Kidney tubule cell (primary cell): ENCODE results near the gene RNF114.
A peak's percentile ranks its signal among the peaks of the same experiment; 100 is the strongest.
"Not testable (repeated sequence)": the region's sequence is repeated elsewhere in the genome, so short reads cannot be mapped to it uniquely, and the experiment has no call there.

Experiments used
- DNase-seq: peaks from one replicate; pipeline ENCODE4 v3.0.0-alpha.2; 2018; ENCODE audit warnings: low spot score

The RNF114 gene, protein sequence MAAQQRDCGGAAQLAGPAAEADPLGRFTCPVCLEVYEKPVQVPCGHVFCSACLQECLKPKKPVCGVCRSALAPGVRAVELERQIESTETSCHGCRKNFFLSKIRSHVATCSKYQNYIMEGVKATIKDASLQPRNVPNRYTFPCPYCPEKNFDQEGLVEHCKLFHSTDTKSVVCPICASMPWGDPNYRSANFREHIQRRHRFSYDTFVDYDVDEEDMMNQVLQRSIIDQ

DNA sequence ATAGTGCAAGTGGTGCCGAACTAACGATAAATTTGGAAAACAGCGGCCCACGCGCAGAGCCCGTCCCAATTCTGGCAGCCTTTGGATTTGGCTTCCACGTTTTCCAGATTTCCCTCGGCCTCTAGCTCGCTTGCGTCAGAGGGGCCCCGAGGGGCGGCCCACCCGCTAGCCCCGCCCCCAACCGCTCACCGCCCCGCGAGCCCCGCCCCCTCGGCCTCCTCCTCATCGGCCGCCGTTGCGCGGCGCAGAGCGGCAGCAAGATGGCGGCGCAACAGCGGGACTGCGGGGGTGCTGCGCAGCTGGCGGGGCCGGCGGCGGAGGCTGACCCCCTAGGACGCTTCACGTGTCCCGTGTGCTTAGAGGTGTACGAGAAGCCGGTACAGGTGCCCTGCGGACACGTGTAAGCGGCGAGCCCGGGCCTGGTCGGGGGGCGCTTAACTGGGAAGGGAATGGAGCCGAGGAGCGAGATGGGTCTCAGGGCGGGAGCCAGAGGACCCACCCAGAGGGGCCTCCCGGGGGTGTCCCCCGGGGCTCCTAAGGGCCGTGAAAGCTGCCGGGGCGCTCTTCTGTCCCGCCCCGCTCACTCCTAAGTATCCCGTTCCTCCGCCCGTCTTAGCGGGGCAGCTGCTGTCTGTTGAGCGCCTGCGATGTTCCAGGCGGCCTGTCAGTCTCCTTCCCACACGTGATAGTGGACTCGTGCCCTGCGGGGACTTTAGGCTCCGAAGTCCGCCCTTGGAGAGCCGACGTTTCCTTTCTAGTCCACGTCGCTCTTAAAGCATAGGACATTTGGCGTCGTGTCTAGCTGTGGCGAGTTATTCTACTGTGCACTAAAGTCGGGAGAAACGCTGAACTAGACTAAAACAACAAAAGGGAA, at the start of gene RNF114:
Gene RNF114, plus strand, starts transcription at position 245 of the 874 bp plus-strand sequence. Its CDS starts 16 bp downstream, at position 261.
- DNase-seq, result peak; percentile 90

DNA sequence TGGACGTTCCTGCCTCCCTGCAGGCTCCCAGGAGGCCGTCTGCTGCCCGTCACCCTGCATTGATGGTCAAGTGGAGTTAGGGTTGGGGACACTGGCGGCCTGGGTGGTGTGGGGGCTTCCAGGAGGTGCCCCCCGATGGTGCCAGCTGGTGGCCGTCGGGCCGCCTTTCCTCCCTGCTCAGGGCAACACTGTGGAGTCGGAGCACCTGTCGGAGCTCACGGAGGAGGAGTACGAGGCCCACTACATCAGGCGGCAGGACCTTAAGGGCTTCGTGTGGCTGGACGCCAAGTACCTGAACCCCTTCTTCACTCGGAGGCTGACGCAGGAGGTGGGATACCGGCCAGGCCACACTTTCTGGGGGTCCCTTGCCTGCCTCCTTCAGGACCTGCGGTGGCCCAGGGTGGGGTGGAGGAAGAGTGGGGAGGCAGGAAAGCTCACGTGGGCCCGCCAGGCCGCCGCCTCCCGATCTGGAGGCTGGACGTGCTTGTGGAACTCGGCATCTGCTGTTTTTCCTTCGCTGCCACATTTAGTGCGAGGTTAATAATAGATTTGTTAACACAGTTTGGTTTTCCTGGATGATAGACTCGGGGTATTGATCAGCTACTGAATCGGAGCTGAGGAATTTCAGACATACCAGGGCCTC, 49.5 kb upstream of the RNF114 start:
- DNase-seq, result no peak

DNA sequence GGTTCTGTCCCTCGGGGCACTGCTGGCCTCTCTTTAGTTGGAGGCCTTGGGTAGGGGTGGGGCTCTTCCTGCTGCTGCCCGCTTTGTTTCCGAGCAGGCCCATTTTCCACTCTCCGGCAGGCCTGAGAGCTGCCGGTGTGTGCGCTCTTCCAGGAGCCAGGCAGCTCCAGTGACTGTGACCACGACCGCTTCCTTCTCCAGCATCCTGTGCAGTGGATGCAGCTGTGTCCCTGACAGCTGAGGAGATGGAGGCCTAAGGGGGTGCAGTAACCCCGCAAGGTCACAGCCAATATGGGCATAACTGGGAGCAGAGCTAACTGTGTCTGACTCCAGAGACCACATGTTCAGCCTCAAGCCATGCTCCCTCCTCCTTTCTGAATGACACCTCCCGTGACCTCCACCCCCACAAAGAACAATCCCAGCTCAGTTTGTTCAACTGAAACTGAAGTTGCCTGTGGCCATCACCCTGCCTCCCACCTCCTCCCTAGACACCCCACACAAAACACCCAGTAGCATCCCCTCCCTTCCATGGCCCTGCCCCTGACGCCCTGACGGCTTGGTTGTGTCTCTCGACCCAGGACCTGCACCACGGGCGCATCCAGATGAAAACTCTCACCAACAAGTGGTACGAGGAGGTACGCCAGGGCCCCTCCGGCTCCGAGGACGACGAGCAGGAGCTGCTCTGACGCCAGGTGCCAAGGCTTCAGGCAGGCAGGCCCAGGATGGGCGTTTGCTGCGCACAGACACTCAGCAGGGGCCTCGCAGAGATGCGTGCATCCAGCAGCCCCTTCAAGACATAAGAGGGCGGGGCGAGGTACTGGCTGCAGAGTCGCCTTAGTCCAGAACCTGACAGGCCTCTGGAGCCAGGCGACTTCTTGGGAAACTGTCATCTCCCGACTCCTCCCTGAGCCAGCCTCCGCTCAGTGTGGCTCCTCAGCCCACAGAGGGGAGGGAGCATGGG, 48.7 kb upstream of the RNF114 start:
- peak; percentile 52 for DNase-seq

DNA sequence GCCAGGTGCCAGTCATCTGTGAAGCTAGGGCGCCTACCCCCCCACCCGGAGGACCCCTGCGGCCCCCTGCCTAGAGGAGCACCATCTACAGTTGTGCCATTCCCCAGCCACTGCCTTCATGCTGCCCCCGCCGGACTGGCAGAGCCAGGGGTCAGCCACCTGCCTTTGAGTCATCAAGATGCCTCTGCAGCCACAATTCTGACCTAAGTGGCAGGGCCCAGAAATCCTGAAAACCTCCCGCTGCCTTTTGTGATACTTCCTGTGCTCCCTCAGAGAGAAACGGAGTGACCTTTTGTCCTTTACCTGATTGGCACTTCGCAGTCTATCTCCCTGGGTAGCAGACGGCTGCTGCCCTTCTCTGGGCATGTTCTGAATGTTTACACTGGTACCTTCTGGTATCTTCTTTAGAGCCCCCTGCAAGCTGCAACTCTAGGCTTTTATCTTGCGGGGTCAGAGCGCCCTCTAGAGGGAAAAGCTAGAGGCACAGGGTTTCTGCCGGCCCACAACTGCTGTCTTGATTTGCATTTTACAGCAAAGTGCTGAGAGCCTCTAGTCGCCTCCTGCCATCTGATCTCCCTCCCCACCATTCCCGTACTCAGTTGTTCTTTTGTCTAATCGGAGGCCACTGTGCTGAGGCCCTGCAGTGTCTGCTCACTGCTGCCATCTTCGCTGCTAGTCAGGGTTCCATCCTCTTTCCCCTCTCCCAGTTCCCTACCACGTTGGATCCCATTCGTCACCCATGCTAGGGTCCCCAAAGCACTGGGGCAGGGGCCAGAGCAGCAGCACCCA, 47.8 kb upstream of the RNF114 start:
- DNase-seq, result peak; percentile 78

DNA sequence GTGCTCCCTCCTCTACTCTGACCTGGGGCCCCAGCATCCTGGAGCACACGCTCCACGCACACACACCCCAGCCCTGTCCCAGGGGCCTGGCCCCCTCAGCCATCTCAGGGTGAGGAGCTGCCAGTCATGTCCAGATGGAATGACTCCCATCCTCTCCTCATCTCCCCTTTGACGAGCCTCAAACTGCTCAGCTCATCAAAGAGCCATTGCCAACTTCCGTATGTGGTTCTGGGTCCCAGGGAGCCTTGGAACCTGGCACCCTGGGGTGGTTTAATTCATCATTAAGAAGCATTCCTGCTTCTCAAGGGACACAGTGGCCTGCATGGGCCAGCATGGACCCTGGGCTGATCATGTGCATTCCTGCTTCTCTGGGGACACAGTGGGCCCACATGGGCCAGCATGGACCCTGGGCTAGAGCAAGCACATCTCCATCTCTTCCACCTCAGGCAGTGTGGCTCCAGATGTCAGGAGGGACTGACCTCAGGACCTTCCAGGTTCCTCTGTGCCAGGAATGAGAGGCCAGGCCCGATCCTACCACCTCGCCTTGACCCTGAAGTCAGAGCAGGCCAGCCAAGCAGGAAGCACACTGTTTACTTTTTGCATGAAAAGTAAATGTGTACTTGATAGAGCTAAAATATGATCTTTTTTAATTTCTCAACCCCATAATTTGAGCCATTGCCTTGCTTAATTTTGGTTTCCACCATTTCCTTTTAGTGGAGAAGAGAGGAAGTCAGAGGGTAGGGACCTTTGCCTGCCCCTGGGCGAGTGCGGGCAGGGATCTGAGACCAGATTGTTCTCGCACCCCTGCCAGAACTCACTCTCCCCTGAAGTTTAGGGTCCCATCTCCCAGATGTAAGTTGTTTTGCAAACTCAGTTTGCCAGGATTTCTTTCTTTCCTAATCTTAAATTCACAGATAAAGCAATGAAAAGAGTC, 46.9 kb upstream of the RNF114 start:
- no peak for DNase-seq

DNA sequence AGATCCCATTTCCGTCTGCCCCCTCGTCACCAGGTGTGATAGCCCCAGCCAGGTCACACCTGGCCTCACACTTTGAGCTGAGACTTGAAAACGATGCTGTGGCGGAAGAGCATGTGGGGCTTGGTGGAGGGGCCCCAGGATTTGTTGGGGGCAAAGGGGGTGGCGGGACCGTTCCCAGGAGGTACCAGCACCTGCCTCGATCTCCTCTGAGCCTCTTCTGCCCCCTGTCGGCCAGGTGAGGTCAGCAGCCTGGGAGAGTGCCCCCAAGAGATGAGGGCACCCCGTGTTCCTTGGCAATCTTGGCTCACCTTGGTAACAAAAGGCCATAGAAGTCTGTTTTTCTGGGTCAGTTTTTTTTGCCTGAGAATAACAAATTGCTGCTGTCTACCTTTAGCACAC, 46.3 kb upstream of the RNF114 start:
- DNase-seq, result no peak

DNA sequence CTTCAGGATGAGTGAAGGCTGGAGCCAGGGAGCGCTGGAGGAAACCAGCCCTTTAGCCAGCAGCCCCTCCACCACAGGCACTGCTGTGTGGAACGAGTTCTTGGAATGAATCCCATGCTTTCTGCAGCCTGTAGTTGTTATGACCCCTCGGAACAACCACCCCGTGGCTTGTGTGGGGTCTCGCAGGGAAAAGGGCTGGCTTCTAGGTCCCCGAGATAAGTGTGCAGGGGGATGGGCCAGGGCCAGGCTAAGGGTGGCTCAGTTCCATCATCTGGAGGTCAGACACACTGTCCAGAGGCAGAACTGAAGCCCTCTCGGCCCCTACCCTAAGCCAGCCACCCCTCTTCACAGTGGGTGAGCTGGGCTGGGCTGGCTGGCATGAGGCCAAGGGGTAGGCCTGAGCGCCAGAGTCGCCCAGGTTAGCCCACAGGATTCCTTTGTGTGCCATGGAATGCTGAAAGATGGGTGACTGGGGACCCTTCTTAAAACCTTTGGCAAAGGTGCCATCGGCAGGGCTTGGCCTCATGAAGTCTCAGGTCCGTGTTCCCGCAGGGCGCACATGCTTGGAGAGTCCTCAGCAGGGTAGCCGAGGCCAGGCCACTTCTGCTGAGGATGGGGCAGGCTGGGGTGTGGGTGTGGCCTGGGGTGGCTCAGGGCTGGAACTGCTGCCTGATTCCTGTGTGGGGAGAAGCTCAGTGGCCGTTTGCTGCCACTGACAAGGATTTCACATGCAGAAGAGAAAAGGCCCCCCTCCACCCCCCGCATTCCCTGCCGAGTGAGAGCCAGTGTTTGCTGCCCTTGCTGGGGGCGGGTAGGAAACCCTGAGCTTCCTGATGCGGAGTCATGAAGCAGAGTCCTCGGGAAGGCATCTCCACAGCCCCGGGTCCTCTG, 45.5 kb upstream of the RNF114 start:
- no peak for DNase-seq

DNA sequence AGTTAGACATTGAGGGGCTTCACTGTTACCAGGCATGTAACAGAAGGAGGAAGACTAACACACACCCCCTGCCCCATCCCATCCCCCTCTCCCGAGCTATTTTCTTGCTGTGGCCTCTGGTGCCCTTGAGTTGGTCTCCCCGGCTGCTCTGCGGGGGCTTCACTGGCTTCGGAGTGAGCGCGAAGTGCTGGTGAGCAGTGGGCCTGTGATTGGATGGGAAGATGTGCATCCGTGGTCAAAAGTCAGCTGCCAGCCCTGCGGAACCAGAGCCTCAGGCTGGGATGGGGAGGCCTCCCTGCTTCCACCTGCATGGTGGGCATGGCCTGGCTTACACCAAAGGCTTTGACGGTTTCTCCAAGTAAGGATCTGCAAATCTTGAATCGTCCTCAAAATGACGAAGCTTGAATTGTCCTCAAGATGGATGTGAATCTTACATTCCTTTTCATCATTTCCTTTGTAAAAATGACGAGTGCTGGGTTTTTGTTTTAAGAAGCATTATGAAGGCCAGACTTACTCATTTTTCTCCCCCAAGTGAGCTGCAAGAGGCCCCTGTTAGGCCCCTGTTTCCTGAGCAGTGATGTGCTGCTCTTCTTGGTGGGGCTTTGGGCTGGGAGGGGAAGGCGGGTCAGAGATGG, 44.6 kb upstream of the RNF114 start:
- DNase-seq, result no peak

DNA sequence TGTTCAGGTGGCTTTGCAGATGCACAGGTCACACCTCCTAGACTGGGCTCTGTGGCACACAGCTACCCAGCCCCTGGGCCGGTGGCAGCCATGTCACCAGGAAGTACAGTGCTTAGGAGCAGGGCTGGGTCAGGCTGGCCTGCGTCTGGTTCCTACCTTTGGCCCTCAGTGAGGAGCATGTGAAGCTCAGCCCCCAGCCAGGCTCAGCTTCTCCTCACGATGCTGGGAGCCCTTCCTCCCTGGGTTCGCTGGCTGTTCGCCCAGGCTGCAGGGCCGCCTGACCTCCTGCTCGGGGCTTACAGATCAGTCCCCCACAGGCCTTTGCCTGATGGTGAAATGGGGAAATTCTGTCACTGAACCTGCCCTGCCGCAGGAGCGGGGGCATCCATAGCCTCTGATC, 43.9 kb upstream of the RNF114 start:
- no peak for DNase-seq

DNA sequence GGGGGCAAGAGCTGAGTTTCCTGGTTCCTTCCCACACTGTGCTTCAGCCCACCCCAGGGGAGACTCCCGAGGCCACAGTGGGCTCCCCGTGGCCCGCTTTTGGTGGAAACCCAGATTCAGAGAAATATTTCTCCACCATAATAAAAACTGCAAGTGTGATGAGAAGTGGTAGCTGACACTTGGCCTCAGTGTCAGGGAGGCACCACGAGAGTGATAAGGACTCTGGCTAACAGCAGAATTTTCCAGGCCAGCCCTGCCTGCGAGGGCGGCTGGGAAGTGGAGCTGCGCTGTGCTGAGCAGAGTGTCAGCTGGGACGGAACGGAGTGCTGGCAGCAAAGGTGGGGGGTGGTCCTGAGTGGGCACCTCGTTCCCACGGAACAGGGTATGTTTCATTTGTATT, 43.4 kb upstream of the RNF114 start:
- no peak for DNase-seq

DNA sequence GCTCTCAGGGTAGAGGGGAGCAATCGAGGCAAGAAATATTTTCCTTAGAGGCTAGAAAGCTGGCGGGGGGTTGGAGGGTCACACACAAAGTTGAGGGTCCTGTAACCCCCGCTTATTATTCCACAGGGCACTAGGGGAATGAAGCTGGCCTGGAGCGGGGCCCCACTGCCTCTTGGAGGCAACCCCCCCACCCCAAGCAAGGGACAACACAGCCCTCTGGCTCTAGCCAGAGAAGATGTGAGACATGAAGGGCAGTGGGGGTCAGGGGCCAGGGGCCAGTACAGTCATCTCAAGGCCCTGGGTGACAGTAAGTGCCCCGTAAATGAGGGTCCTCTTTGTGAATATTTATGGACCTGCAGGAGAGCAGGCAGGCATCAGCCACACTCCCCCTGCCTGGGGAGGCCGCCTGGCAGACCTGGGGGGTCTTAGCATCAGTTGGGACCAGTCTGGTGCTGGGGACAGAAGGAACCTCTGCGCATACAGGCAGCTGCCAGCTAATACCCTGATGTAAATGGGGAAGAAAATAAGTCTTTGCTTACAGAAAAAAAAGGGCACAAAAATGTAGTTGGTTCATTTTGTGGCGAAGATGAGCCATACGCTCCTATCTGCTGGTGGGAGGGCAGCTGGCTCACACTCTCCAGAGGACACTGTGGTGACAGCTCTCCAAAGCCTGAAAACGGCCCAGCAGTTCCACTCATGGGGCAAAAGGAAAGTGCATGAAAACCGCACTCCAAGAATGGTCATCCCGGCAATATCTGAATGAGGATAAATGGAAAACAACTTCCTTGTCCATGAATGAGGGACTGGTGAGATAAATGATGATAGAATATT, 42.7 kb upstream of the RNF114 start:
- no peak for DNase-seq

DNA sequence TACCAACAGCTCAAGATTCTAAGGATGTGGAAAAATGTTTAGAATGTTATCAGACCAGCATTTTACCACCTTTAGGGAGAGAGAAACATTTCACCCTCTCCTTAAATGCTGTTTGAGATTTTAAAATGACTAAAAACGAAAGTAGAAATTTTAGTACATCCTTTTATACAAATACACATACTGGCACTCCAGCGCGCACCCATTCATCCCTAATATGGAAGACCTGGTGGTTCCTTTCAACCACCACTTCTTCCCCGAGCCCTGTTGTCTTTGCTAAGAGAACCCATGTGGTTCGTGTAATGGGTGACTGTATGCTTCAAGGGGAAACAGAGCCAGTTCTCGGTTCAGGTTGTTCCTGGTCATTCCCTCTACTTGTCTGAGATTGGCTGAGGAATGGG, 42.1 kb upstream of the RNF114 start:
- DNase-seq, result no peak

DNA sequence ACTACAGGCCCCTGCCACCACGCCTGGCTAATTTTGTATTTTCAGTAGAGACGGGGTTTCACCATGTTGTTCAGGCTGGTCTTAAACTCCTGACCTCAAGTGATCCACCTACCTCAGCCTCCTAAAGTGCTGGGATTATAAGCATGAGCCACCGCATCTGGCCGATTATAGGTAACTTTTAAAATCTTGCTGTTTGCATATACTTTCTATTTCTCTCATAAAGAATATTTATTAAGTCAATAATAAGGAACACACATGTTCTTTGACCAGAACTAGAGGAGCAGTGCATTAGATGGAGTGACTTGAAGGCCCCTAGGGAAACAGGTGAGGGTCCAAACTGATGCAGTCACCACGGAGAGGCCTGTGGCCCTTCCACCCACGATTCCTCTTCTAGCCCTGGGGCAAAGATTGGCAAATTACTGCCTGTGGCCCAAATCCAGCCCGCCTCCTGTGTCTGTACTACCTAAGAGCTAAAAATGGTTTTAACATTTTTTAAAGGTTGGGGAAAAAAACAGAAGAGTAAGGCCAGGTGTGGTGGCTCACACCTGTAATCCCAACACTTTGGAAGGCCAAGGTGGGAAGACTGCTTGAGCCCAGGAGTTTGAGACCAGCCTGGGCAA, 40.6 kb upstream of the RNF114 start:
- DNase-seq, result not testable (repeated sequence)

DNA sequence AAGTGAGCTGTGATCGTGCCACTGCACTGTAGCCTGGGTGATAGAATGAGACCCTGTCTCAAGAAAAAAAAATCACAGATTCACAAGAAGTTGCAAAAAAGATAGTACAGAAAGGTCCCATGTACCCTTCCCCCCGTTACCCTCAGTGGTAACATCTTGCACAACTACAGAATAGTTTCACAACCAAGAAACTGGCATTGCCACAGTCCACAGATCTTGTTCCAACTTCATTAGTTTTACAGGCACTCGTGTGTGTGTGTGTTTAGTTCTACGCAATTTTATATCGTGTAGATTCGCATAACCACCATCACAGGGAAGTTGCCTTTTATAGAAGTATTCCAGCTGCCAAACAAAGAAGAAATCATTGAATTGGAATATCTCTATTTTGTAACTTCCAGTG, 40.0 kb upstream of the RNF114 start:
- no peak for DNase-seq

DNA sequence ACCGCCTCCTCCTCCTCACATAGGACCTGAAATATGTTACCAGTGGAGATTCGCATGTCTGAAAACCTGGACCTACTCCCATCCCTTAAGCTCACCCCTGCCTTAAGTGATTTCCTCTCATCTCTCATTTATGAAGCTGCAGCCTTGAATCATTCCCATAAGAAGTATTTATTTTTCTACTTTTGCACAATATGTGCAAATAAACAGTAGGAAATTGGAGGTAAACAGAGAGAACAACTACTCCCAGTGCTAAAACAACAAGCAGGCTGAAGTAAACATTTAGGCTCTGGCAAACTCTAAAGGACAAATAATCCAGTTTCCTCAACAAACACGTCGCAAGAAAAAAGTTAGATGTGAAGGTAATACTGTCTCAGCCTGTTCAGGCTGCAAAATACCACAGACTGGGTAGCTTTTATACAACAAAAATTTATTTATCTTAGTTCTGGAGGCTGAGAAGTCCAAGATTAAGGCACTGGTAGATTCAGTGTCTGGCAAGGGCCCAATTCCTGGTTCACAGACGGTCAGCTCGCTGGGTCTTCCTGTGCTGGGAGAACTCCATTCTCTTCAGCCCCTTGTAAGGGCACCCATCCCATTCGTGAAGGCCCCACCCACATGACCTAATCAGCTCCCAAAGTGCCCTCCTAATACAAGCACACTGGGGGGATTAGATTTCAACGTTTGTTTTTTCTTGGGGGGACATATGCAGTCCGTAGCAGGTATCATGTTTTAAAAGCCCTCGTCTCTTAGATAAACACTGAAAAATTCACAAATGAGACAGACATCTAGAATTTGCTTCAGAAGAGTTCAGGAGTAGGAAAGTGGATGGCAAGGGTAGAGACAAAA, 36.4 kb upstream of the RNF114 start:
- DNase-seq, result no peak

DNA sequence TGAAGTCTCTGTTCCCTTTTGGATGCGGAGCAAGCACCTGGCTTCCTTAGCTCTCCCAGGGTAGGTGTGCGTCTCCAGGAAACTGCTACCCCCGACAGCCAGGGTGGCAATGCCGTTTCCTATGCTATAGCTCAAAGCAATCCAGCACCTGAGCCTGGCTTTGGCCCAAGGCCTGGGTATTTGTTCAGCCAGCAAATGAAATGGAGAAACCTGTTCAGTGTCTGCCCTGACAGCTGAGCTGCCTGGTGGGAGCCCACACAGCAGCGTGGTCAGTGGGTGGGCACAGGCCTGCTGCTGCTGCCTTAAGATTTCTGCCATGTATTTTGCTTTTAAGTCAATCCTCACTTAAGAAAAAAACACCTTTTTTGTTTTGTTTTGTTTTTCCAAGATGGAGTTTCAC, 34.6 kb upstream of the RNF114 start:
- no peak for DNase-seq
